ENCODE measurements around the gene MICALL1. TPM values are rescaled to one million over a fixed set of nuclear protein-coding genes. Genes with fewer than 3 reads are reported as not detected.

Gene MICALL1
- total and polyA plus RNA-seq, 2 of the 13 experiments (the other 11 are each of a cell fraction or from before 2014, with no cell fraction given), result 7.6 to 10.6 TPM

DNA sequence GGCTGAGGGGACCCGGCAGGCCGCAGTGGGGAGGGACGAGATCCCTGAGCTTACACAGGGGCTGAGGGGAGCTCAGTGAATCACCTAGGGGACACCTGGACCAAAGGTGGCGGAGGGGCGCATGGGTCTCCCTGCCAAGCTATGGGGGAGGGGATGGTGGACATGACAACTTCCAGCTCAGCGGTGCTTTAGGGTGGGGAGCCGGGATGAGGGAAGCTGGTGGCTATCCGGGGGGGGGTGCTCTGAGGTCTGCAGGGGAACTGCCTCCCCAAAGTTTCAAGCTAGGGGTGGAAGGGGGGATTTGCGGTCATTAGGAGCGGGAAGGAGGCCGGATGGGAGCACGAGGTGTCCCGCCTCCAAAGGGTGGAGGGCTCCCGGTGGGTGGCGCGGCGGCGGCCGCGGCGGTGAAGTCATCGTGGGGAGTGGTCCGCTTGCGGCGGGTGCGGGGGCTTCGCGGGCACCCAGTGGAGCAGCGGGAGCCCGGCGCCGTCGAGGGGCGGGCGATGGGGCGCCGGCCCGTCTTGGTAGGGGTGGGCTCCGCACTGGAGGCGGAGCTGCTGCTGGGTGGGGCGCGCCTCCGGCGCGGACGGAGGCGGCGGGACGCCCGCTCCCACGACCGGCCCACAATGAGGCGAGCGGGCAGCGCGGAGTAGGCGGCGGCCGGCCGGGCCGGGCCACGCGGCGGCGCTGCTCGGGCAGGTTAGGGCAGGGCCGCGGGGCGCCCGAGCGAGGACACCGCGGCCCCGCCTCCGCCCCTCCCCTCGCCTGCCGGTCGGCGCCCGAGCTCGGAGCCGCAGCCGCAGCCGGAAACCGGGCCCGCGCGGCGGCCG is at the start of gene MICALL1 (continued):
- TF ChIP-seq, protein P1, sequence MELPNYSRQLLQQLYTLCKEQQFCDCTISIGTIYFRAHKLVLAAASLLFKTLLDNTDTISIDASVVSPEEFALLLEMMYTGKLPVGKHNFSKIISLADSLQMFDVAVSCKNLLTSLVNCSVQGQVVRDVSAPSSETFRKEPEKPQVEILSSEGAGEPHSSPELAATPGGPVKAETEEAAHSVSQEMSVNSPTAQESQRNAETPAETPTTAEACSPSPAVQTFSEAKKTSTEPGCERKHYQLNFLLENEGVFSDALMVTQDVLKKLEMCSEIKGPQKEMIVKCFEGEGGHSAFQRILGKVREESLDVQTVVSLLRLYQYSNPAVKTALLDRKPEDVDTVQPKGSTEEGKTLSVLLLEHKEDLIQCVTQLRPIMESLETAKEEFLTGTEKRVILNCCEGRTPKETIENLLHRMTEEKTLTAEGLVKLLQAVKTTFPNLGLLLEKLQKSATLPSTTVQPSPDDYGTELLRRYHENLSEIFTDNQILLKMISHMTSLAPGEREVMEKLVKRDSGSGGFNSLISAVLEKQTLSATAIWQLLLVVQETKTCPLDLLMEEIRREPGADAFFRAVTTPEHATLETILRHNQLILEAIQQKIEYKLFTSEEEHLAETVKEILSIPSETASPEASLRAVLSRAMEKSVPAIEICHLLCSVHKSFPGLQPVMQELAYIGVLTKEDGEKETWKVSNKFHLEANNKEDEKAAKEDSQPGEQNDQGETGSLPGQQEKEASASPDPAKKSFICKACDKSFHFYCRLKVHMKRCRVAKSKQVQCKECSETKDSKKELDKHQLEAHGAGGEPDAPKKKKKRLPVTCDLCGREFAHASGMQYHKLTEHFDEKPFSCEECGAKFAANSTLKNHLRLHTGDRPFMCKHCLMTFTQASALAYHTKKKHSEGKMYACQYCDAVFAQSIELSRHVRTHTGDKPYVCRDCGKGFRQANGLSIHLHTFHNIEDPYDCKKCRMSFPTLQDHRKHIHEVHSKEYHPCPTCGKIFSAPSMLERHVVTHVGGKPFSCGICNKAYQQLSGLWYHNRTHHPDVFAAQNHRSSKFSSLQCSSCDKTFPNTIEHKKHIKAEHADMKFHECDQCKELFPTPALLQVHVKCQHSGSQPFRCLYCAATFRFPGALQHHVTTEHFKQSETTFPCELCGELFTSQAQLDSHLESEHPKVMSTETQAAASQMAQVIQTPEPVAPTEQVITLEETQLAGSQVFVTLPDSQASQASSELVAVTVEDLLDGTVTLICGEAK (IDR thresholded peaks at IDR 0.05), result no peak
- TF ChIP-seq, protein P1 (CRISPR knock-in tag; IDR thresholded peaks at IDR 0.05), result no peak
- TF ChIP-seq MAZ (IDR thresholded peaks at IDR 0.05; ENCODE audit: borderline replicate concordance, low read depth, low read length) (no peak), MAZ (CRISPR knock-in tag; IDR thresholded peaks at IDR 0.05; ENCODE audit: low read depth) (peak; percentile 47; the same call in 1 of the 2 replicates), ZNF329 (CRISPR knock-in tag; IDR thresholded peaks at IDR 0.05; ENCODE audit: low read depth) (0 out of 2 replicates have a peak, but pooled peaks have one; percentile 21), TOPORS (CRISPR knock-in tag; IDR thresholded peaks at IDR 0.05) (no peak), STAG1 (CRISPR knock-in tag; IDR thresholded peaks at IDR 0.05) (peak; percentile 19; the same call in 1 of the 2 replicates), HMG20B (CRISPR knock-in tag; conservative IDR thresholded peaks at IDR 0.05) (no peak), FOSL2 (CRISPR knock-in tag; IDR thresholded peaks at IDR 0.05) (no peak), ATRX (CRISPR knock-in tag; IDR thresholded peaks at IDR 0.05; ENCODE audit: borderline replicate concordance) (no peak), ZKSCAN5 (CRISPR knock-in tag; IDR thresholded peaks at IDR 0.05) (no peak), ZSCAN25 (CRISPR knock-in tag; IDR thresholded peaks at IDR 0.05) (no peak), PCBP2 (optimal IDR thresholded peaks at IDR 0.05; ENCODE audit: low read depth, low read length, poor library complexity, severe bottlenecking) (no peak), SPEN (CRISPR knock-in tag; IDR thresholded peaks at IDR 0.05; ENCODE audit: low read depth) (peak; percentile 18; the same call in 1 of the 2 replicates), SMAD1 (CRISPR knock-in tag; IDR thresholded peaks at IDR 0.05; ENCODE audit: borderline replicate concordance, low read depth) (no peak), ZNF441 (CRISPR knock-in tag; IDR thresholded peaks at IDR 0.05; ENCODE audit: borderline replicate concordance) (no peak), SAP130 (CRISPR knock-in tag; IDR thresholded peaks at IDR 0.05; ENCODE audit: low read depth) (peak; percentile 36; the same call in 1 of the 2 replicates), HNRNPH1 (optimal IDR thresholded peaks at IDR 0.05; ENCODE audit: low read depth, low read length) (no peak)
